ENCODE data around the gene ASGR2. TPM values are rescaled to one million over a fixed set of nuclear protein-coding genes. Genes with fewer than 3 reads are reported as not detected.

ASGR2 gene
- total and polyA plus RNA-seq, 2 of the 13 experiments (the other 11 are each of a cell fraction or from before 2014, with no cell fraction given) = 320 to 754 TPM

DNA sequence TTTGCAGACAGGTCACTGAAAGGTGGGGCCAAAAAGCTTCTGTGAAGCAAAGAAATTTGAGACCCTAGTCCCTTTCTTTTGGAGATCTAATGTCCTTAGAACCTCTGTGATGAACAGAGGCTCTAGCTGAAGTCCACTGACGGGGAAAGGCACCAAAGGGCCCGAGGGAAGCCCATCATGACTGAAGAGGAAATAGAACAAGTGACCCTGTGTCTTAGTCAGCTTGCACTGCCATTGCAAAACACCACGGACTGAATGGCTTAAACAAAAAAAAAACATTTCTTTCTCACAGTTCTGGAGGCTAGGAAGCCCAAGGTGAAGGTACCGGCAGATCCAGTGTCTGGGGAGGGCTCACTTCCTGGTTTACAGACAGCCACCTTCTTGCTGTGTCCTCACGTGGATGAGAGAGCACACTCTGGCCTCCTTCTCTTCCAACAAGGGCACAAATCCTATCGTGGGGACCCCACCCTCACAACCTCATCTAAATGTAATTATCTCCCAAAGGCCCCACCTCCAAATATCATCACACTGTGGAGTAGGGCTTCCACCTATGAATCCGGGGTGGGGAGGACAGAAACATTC, 24.3 kb upstream of the ASGR2 start (continued):
- TF ChIP-seq, protein P1, sequence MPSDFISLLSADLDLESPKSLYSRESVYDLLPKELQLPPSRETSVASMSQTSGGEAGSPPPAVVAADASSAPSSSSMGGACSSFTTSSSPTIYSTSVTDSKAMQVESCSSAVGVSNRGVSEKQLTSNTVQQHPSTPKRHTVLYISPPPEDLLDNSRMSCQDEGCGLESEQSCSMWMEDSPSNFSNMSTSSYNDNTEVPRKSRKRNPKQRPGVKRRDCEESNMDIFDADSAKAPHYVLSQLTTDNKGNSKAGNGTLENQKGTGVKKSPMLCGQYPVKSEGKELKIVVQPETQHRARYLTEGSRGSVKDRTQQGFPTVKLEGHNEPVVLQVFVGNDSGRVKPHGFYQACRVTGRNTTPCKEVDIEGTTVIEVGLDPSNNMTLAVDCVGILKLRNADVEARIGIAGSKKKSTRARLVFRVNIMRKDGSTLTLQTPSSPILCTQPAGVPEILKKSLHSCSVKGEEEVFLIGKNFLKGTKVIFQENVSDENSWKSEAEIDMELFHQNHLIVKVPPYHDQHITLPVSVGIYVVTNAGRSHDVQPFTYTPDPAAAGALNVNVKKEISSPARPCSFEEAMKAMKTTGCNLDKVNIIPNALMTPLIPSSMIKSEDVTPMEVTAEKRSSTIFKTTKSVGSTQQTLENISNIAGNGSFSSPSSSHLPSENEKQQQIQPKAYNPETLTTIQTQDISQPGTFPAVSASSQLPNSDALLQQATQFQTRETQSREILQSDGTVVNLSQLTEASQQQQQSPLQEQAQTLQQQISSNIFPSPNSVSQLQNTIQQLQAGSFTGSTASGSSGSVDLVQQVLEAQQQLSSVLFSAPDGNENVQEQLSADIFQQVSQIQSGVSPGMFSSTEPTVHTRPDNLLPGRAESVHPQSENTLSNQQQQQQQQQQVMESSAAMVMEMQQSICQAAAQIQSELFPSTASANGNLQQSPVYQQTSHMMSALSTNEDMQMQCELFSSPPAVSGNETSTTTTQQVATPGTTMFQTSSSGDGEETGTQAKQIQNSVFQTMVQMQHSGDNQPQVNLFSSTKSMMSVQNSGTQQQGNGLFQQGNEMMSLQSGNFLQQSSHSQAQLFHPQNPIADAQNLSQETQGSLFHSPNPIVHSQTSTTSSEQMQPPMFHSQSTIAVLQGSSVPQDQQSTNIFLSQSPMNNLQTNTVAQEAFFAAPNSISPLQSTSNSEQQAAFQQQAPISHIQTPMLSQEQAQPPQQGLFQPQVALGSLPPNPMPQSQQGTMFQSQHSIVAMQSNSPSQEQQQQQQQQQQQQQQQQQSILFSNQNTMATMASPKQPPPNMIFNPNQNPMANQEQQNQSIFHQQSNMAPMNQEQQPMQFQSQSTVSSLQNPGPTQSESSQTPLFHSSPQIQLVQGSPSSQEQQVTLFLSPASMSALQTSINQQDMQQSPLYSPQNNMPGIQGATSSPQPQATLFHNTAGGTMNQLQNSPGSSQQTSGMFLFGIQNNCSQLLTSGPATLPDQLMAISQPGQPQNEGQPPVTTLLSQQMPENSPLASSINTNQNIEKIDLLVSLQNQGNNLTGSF (CRISPR knock-in tag; IDR thresholded peaks at IDR 0.05) = no peak
- TF ChIP-seq ZNF207 (IDR thresholded peaks at IDR 0.05; ENCODE audit: borderline replicate concordance) = no peak
- TF ChIP-seq, protein P2, sequence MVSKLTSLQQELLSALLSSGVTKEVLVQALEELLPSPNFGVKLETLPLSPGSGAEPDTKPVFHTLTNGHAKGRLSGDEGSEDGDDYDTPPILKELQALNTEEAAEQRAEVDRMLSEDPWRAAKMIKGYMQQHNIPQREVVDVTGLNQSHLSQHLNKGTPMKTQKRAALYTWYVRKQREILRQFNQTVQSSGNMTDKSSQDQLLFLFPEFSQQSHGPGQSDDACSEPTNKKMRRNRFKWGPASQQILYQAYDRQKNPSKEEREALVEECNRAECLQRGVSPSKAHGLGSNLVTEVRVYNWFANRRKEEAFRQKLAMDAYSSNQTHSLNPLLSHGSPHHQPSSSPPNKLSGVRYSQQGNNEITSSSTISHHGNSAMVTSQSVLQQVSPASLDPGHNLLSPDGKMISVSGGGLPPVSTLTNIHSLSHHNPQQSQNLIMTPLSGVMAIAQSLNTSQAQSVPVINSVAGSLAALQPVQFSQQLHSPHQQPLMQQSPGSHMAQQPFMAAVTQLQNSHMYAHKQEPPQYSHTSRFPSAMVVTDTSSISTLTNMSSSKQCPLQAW (CRISPR knock-in tag; IDR thresholded peaks at IDR 0.05) = no peak
- TF ChIP-seq KLF12 (CRISPR knock-in tag; IDR thresholded peaks at IDR 0.05; ENCODE audit: borderline replicate concordance) = no peak
- TF ChIP-seq NFIB (CRISPR knock-in tag; IDR thresholded peaks at IDR 0.05; ENCODE audit: borderline replicate concordance) = no peak
- no peak for TF ChIP-seq ZHX2 (IDR thresholded peaks at IDR 0.05; ENCODE audit: low read depth)
- TF ChIP-seq ZHX2 (CRISPR knock-in tag; IDR thresholded peaks at IDR 0.05; ENCODE audit: borderline replicate concordance) = no peak
- no peak for TF ChIP-seq ZBTB3 (CRISPR knock-in tag; IDR thresholded peaks at IDR 0.05; ENCODE audit: borderline replicate concordance, low read depth)
- TF ChIP-seq, protein P3, sequence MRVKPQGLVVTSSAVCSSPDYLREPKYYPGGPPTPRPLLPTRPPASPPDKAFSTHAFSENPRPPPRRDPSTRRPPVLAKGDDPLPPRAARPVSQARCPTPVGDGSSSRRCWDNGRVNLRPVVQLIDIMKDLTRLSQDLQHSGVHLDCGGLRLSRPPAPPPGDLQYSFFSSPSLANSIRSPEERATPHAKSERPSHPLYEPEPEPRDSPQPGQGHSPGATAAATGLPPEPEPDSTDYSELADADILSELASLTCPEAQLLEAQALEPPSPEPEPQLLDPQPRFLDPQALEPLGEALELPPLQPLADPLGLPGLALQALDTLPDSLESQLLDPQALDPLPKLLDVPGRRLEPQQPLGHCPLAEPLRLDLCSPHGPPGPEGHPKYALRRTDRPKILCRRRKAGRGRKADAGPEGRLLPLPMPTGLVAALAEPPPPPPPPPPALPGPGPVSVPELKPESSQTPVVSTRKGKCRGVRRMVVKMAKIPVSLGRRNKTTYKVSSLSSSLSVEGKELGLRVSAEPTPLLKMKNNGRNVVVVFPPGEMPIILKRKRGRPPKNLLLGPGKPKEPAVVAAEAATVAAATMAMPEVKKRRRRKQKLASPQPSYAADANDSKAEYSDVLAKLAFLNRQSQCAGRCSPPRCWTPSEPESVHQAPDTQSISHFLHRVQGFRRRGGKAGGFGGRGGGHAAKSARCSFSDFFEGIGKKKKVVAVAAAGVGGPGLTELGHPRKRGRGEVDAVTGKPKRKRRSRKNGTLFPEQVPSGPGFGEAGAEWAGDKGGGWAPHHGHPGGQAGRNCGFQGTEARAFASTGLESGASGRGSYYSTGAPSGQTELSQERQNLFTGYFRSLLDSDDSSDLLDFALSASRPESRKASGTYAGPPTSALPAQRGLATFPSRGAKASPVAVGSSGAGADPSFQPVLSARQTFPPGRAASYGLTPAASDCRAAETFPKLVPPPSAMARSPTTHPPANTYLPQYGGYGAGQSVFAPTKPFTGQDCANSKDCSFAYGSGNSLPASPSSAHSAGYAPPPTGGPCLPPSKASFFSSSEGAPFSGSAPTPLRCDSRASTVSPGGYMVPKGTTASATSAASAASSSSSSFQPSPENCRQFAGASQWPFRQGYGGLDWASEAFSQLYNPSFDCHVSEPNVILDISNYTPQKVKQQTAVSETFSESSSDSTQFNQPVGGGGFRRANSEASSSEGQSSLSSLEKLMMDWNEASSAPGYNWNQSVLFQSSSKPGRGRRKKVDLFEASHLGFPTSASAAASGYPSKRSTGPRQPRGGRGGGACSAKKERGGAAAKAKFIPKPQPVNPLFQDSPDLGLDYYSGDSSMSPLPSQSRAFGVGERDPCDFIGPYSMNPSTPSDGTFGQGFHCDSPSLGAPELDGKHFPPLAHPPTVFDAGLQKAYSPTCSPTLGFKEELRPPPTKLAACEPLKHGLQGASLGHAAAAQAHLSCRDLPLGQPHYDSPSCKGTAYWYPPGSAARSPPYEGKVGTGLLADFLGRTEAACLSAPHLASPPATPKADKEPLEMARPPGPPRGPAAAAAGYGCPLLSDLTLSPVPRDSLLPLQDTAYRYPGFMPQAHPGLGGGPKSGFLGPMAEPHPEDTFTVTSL (CRISPR knock-in tag; IDR thresholded peaks at IDR 0.05; ENCODE audit: borderline replicate concordance) = no peak
- no peak for TF ChIP-seq FLYWCH1 (CRISPR knock-in tag; IDR thresholded peaks at IDR 0.05)
